GM12872 (cell line): ENCODE results near the gene KCNJ11.

Source experiments
- TF ChIP-seq, protein P1 (sequence below): IDR thresholded peaks from 3 replicates; pipeline ENCODE4 v1.5.1; 2011; ENCODE audit warnings: low read depth, mild to moderate bottlenecking, low read length, moderate library complexity; ENCODE audit not compliant: insufficient read depth

The KCNJ11 gene

DNA sequence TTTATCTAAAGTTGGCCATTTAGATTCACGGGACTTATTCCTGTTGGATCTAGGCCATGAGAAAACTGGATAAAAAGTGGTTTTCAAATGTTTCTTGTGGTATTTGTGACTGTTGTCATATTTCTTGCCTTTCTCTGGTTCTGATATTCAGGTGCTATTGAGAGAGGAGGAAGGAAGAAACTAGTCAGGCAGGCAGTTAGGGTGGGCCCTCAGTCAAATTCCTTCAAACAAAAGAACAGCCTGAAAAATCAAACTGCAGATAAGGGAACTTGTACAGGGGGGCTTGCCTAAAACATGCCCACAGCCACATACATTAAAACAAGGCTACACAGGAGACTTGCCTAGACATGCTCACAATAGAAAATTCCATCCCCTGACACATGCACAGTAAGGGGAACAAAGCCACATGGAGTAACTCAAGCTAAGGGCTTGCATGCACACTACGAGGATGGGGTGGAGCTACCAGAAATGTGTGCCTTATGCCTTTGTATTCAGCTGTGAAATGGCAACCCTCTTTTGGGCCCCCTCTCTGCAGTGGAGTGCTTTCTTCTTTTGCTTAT lies 18.7 kb downstream of the KCNJ11 start:
- TF ChIP-seq, protein P1, sequence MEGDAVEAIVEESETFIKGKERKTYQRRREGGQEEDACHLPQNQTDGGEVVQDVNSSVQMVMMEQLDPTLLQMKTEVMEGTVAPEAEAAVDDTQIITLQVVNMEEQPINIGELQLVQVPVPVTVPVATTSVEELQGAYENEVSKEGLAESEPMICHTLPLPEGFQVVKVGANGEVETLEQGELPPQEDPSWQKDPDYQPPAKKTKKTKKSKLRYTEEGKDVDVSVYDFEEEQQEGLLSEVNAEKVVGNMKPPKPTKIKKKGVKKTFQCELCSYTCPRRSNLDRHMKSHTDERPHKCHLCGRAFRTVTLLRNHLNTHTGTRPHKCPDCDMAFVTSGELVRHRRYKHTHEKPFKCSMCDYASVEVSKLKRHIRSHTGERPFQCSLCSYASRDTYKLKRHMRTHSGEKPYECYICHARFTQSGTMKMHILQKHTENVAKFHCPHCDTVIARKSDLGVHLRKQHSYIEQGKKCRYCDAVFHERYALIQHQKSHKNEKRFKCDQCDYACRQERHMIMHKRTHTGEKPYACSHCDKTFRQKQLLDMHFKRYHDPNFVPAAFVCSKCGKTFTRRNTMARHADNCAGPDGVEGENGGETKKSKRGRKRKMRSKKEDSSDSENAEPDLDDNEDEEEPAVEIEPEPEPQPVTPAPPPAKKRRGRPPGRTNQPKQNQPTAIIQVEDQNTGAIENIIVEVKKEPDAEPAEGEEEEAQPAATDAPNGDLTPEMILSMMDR = no peak

DNA sequence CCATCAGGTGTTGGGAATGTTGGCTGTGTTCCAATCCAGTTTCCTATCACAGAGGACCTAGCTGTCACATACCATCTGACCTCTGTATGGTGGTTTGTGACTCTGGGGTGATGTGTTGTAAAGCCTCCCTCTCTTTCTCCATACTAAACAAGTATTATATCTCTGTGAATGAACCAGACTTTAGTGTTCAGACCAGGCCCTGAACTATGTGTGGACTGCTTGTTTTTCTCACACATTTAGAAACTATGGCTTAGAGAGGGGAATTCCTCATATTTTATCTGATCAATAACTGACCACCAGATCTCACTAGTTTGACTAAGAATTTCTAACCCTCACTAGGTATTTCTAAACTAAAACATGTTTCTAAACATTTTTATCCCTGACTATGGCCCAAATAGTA lies 19.4 kb downstream of the KCNJ11 start:
- TF ChIP-seq, protein P1 = no peak

DNA sequence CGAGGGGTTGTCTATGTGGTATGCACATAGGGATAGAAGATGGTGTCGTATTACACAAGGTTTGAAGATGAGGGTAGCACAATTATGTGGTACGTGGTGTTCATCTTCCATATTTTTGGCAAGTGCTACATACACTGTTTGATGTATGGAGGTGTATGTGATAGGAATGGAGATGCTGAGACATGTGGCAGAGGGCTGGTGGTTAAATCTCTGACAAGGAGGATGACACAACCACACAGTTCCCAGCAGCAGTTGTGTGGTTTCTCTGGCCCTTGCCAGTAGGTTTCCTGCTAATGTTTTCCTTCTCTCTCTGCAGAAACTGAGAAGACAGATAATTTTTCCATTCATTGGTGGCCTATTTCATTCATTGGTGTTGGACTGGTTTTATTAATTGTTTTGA lies 19.9 kb downstream of the KCNJ11 start:
- TF ChIP-seq, protein P1 = no peak

DNA sequence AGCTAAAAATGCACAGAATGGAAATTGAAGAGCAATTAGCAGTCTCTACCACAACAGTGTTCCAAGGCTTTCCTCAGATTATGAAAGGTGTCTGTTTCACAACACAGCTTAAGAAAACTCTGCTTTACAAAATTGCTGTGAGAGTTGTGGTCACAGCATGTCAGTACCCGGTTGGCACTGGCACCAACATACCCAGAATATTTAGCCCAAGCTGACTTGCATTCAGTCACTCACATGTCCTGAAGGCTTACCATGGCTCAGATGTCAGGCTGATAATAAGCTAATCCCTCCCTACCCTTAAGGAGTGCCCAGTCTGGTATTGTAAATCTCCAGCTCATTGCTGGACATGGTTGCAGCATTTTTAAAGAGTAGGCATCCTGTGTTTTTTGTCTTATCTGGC lies 22.0 kb downstream of the KCNJ11 start:
- TF ChIP-seq, protein P1 = no peak

DNA sequence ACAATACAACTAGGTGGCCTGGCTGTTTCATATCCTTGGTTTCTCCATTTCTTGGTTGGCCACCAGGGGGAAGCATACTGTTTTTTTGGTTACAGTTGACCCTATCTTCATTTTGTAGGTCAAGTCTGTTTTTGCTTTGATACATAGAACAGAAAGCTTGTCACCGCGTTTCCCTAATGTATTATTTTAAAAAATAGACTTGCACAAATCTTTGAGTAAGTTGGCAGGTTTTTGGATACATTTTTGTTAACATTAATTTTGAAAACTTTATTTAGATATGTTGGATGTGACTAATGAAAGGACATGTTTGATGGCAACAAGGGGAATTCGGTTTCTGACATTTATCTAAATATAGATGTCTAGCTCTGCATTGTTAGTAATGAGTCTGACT lies 33.9 kb downstream of the KCNJ11 start:
- TF ChIP-seq, protein P1 = peak; percentile 62

DNA sequence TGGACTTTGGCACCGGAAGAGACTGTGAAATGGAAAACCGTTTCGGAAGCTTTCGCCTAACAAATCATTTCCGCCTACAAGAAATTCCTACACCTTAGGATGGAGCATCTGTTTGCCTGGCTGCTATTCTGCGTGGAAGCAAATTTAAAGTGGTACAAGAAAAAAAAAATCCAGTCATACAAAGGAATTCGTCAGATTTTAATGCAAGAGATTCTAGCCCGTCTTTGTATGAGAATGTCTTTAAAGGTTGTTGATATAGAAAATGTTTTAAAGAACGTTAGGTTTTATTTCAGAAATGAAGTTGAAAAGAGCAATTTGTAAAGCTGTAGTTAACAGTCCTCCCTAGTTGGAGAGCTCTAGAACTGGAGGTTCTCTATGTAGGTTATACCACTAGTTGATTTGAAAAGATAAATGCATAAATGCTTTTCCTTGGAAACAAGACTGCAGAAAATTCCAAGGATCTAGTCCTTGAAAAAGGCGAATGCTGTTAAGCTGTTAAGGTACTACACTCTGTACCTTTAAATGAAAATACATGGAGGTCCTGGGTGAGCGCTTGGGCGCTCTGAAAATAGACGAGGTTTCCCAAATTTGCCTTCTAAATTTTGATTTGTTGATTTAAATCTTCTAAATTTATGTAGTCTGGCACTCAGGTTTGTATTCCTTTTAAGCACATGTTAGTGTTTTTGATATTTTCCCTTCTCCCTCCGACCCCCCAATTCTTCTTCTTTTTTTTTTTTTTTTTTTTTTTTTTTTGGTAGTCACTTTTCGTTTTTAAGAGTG lies 34.4 kb downstream of the KCNJ11 start:
- TF ChIP-seq, protein P1 = no peak

DNA sequence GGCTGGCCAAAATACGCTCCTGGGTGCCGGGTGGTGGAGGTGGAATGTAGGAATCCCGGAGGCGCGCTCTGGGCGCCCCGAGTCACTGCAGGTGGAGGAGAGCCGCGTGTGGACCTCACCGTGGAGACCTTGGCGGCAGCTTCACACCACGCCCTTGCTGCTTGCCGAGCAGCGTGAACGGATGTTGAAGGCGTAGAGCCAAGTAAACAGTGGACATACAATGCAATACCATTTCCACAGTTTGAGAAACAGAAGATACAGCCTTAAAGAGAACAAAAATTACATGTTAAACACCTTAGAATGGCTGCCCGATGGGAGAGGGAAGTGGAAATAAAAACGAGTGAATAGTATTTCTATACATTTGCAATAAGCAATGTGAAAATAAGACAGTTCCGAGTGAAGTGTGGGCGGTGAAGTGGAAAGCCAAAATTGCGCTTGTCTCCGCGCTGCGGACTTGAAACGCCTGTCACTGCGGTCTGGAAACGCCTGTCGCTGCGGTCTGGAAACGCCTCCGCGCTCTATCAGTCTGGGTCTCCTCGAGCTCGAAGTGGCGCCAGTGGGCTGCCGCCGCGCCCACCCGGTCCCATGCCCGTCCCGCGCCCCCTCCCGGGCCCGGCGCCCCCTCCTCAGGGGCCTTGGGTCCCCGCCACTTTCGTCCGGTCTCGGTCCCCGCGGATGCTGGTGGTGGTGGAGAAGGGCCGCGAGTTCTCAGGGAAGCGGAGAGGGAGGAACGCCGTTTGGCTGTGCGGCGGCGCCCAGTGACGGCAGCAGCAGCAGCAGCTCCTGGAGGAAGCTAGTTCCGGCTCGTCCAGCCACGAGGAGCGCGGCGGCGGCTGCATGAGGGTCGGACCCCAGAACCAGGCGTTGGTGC lies 35.3 kb downstream of the KCNJ11 start:
- TF ChIP-seq, protein P1 = no peak
